C4-2B (cell line): ENCODE measurements around the gene GRK3.
"Not testable (repeated sequence)": the region's sequence is repeated elsewhere in the genome, so short reads cannot be mapped to it uniquely, and the experiment has no call there.

ENCODE experiments used
- H3K27ac ChIP-seq: fragments of 450-650 bp; 2 replicates; pipeline ENCODE4 v1.5.1; 2017
- CTCF ChIP-seq: fragments of 450-650 bp; conservative IDR thresholded peaks from 2 replicates; pipeline ENCODE4 v1.5.1; 2017; ENCODE audit warnings: mild to moderate bottlenecking
- ZFX ChIP-seq: fragments of 450-650 bp; IDR thresholded peaks from 2 replicates; pipeline ENCODE4 v1.6.1; 2017

Gene GRK3

DNA sequence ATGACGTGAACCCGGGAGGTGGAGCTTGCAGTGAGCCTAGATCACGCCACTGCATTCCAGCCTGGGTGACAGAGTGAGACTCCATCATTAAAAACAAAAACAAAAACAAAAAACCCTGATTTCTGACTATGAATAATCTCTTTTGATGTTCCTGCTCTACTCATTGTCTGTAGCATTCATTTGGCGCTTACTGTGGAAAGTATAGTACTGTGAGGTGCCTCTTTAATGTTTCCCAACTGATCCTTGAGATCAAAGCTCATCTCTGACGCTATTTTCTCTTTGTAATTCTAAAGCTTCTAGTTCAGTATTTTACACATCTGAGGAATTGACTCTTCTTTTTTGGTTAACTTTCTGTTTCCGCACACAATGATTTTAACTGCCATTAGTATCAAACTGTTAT lies 60.0 kb downstream of the GRK3 start:
- no peak overlapping the region for H3K27ac ChIP-seq
- no peak for TF ChIP-seq ZFX
- TF ChIP-seq CTCF, result no peak

DNA sequence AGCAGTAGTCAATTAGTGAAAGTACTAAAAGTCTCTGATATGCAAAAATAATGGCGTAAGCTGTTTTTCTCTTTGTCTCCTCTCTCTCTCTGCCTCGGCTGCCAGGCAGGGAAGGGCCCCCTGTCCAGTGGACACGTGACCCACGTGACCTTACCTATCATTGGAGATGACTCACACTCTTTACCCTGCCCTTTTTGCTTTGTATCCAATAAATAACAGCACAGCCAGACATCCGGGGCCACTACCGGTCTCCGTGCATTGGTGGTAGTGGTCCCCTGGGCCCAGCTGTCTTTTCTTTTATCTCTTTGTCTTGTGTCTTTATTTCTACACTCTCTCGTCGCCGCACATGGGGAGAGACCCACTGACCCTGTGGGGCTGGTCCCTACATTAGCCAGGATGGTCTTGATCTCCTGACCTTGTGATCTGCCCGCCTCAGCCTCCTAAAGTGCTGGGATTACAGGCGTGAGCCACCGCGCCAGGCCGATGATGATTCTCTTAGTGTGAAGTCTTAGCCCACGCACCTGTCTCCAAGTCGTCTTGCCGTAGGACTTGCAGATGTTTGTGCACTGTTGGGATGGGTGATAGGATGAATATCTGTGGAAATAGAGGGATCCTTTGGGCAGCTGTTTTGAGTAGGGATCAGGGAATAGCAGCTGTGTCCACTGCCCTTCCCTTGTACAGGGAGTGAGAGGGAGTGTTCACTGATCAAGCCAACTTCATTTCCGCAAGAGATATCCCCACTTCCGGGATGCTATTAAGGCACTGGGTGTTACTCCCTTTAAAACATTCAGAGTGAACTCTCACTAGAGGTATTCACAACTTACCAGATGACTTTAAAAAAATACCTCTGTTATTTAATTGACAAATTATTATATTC lies 61.5 kb downstream of the GRK3 start:
- H3K27ac ChIP-seq, result not testable (repeated sequence)

DNA sequence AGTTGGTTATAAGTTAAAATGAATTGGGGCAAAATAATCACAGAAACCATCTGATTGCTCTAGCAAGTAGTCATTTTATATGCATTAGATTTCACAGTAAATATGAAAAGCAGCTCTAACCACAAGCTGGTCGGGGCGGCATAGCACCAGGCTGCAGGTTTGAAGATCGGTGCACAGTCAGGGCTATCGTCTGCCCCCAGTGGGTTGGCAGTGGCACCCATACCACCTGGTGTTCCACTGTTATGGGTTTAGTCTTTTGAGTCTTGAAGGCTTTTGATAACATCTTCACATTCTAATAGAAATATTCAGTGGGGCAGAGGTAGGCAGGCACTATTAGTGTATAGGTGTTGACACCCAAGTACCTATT lies 62.1 kb downstream of the GRK3 start:
- H3K27ac ChIP-seq, result no peak overlapping the region
- TF ChIP-seq ZFX, result no peak
- TF ChIP-seq CTCF, result no peak

DNA sequence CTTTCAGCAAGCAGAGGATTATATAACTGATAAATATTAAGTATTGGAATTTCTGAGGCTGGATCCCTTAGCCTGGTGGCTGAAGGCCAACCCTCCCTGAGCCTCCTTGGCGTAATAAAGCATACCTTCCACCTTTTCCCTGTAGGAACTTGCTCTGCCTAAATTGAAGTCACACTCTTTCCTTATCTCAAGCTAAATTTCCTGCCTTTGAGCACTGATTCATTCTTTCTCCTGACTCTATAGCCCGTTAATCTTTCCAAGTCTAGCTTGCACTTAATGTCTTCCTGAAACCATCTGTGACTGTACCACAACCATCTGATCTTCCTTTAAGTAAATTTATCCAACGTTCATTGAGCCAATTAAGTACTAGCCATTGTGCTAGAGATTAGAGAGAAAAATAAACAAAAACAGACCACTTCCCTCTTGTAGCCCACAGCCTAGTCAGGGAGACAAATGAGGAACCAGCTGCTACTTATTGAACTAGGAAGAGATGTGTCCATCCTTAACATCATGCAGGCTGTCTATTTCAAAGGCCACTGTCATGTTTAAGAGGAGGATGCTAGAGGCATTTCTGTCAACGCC lies 62.9 kb downstream of the GRK3 start:
- TF ChIP-seq CTCF (no peak), ZFX (no peak)
- no peak overlapping the region for H3K27ac ChIP-seq

GRCh38 chr22:25628494-25628893 lies 64.0 kb downstream of the GRK3 start:
- H3K27ac ChIP-seq, result no peak overlapping the region; the same call in 1 of the 2 replicates
- TF ChIP-seq CTCF (no peak), ZFX (no peak)

DNA sequence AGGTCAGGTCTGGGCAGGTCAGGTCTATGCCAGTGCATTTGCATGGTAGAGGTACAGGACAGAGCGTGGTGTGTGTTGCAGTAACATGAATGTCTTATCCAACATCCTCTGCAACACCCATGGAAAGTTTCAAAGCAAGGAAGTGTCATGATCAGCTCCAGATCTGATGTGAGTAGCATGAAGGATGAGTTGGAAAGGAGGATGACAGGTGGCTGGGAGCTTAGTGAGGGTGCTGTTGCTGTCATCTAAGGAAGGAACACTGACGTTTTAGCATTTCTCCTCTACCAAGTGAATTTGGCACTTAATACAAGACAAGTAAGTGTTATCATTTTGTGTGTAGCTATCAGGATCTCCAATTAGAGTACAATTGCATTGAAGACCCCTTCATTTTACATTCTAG lies 65.1 kb downstream of the GRK3 start:
- no peak overlapping the region for H3K27ac ChIP-seq
- TF ChIP-seq ZFX (no peak), CTCF (no peak)

DNA sequence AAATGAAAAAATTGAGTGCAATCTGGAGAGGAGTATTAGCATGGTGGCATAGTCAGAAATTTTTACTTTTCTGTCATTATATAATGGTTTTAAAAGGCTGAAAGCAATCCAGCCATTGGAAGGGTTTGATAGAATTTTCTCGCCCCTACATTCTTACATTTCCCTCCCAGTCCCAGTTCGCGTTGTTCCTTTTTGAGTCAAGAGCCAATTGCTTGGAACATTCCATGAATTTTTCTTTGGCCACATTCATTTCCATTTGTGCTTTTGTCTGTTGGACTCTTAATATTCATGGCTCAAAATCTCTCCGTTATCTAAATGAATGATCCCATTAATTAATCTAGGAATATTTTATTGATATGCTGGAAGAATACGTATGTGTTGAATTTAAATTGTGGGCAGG lies 66.0 kb downstream of the GRK3 start:
- TF ChIP-seq ZFX, result no peak
- TF ChIP-seq CTCF, result no peak

GRCh38 chr22:25636323-25636722 lies 71.8 kb downstream of the GRK3 start:
- TF ChIP-seq CTCF (no peak), ZFX (no peak)
- no peak overlapping the region for H3K27ac ChIP-seq

More for the DNA sequence above, 66.0 kb downstream of the GRK3 start:
- no peak overlapping the region for H3K27ac ChIP-seq
